Measurements from ENCODE around the gene CEP19.

Gene CEP19

GRCh38 chr3:196712514-196713413 is 714 bp upstream of the CEP19 start:
- peak; percentile 26 to 61 (median 41) for DNase-seq (ENCODE audit: low read depth in 3 of 3, low spot score in 1 of 3)

GRCh38 chr3:196708467-196708866 is 3.6 kb downstream of the CEP19 start:
- DNase-seq (ENCODE audit: low read depth in 3 of 3, low spot score in 1 of 3): no peak

- no peak for DNase-seq (ENCODE audit: low read depth in 3 of 3, low spot score in 1 of 3)
Measured at GRCh38 chr3:196707566-196707965, 4.5 kb downstream of the CEP19 start.

GRCh38 chr3:196706731-196707130 is 5.3 kb downstream of the CEP19 start:
- DNase-seq (ENCODE audit: low read depth in 3 of 3, low spot score in 1 of 3): no peak

GRCh38 chr3:196706327-196706726 is 5.7 kb downstream of the CEP19 start:
- no peak for DNase-seq (ENCODE audit: low read depth in 3 of 3, low spot score in 1 of 3)

- no peak for DNase-seq (ENCODE audit: low read depth in 3 of 3, low spot score in 1 of 3)
Measured at GRCh38 chr3:196700801-196701200, 11.2 kb downstream of the CEP19 start.

GRCh38 chr3:196699749-196700148 is 12.3 kb downstream of the CEP19 start:
- no peak for DNase-seq (ENCODE audit: low read depth in 3 of 3, low spot score in 1 of 3)

GRCh38 chr3:196697270-196697669 is 14.8 kb downstream of the CEP19 start:
- DNase-seq (ENCODE audit: low read depth in 3 of 3, low spot score in 1 of 3): no peak

GRCh38 chr3:196695849-196696226 is 16.2 kb downstream of the CEP19 start:
- DNase-seq (ENCODE audit: low read depth in 3 of 3, low spot score in 1 of 3): no peak

GRCh38 chr3:196694941-196695848 is 16.9 kb downstream of the CEP19 start:
- DNase-seq (ENCODE audit: low read depth in 3 of 3, low spot score in 1 of 3): no peak

- DNase-seq (ENCODE audit: low read depth in 3 of 3, low spot score in 1 of 3): no peak
Measured at GRCh38 chr3:196694202-196694638, 17.8 kb downstream of the CEP19 start.

GRCh38 chr3:196691386-196691785 is 20.7 kb downstream of the CEP19 start:
- DNase-seq (ENCODE audit: low read depth in 3 of 3, low spot score in 1 of 3): no peak

- no peak for DNase-seq (ENCODE audit: low read depth in 3 of 3, low spot score in 1 of 3)
Measured at GRCh38 chr3:196689941-196690660, 21.9 kb downstream of the CEP19 start.

- no peak for DNase-seq (ENCODE audit: low read depth in 3 of 3, low spot score in 1 of 3)
Measured at GRCh38 chr3:196688349-196688748, 23.7 kb downstream of the CEP19 start.

- no peak for DNase-seq (ENCODE audit: low read depth in 3 of 3, low spot score in 1 of 3)
Measured at GRCh38 chr3:196686436-196686835, 25.6 kb downstream of the CEP19 start.

- DNase-seq (ENCODE audit: low read depth in 3 of 3, low spot score in 1 of 3): peak; percentile 11 to 45 (median 38)
Measured at GRCh38 chr3:196684548-196685407, 27.3 kb downstream of the CEP19 start.

GRCh38 chr3:196677931-196678330 is 34.1 kb downstream of the CEP19 start:
- DNase-seq (ENCODE audit: low read depth in 3 of 3, low spot score in 1 of 3): no peak

- DNase-seq (ENCODE audit: low read depth in 3 of 3, low spot score in 1 of 3): no peak
Measured at GRCh38 chr3:196677353-196677752, 34.7 kb downstream of the CEP19 start.

- DNase-seq (ENCODE audit: low read depth in 3 of 3, low spot score in 1 of 3): no peak
Measured at GRCh38 chr3:196673632-196674031, 38.4 kb downstream of the CEP19 start.

GRCh38 chr3:196670339-196670738 is 41.7 kb downstream of the CEP19 start:
- DNase-seq (ENCODE audit: low read depth in 3 of 3, low spot score in 1 of 3): no peak

All from stimulated activated CD4-positive, alpha-beta T cell treated with anti-CD3 and anti-CD28 coated beads, TNF-alpha, amount 100 ng/mL, for 1 hour (primary cell).